GM18502 (cell line): Measurements from ENCODE around the gene INPP5K.
"Not testable (repeated sequence)": the region's sequence is repeated elsewhere in the genome, so short reads cannot be mapped to it uniquely, and the experiment has no call there.

ENCODE experiments used
- ATAC-seq: cut with Tn5 transposase; IDR thresholded peaks from one replicate; pipeline ENCODE4 v1.9.1; 2021; ENCODE audit warnings: mild to moderate bottlenecking; ENCODE audit not compliant: unreplicated experiment, poor library complexity

Gene INPP5K

DNA sequence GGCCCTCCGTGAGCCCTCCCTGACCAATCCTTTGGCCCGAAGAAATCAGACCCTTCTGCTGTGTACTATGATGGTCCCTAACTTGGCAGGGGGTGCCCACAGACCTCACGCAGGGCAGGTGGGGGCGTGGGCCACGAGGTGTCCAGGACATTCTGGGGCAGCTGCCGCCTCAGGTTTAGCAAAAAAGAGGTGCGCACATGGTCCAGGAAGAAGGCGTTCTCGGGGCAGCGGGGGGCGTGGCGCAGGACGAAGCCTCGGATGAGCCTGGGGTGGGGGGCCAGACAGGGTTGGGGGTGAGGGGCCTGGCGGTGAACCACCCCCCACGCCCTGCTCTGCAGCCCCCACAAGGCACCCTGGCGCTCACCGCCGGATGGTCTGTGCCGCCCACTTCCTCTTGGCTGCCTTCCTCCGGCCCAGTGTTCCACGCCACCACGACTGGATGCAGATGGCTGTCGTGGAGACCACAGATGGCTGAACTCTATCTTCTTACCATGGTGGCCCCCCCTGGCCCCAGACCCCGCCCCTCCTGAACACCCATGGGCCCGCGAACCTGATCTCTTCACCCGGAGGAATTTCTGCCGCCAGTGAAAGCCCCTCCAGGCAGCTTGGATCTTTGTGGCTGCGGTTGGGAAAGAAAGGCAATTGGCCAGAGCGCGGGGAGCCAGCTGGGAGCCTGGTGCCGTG is 46.2 kb downstream of the INPP5K start:
- ATAC-seq, result no peak

DNA sequence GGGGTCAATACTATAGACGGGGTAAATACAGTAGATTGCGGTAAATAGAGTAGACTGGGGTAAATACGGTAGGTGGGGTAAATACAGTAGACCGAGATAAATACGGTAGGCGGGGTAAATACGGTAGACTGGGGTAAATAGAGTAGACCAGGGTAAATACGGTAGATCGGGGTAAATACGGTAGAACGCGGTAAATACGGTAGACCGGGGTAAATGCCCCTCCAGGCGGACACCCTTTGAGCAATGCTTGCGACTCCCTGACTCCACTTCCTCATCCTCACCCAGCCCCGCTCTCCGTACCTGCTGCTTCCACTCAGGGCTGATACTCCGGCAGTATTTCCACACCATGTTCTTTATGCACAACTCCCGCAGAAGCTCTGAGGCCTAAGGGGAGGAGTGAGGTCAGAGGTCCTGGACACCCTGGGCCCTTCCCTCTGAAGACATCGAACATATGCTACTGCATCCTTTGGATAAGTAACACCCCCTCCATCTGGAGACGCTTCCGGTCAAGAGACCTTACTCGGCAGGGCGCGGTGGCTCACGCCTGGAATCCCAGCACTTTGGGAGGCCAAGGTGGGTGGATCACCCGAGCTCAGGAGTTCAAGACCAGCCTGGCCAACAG is 47.1 kb downstream of the INPP5K start:
- no peak for ATAC-seq

DNA sequence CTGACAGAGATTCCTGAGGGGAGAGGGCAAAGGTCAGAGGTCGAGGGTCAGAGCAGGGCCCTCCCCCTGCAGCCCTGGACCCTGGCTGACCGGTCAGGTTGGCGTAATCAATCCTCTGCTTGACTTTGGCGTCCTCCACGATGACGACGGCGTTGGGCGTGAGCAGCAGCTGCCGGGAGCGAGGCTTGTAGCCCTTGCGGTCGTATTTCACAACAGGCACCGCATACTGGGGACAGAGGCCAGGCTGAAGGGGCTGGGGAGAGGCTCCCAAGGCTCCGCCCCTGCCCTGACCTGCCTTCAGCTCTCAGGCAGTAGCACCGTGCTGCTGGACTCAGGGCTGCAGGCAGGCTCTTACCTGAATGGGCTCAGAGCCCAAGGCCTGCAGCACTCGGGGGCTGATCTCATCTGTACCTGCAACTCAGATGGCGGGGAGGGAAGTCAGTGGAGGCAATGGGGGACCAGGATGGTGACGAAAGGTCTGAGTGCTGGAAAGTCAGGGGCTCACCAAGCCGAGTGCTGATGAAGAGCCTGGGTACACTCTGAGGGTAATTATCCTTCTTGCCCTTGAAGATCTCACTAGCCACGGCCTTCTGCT is 48.4 kb downstream of the INPP5K start:
- no peak for ATAC-seq

DNA sequence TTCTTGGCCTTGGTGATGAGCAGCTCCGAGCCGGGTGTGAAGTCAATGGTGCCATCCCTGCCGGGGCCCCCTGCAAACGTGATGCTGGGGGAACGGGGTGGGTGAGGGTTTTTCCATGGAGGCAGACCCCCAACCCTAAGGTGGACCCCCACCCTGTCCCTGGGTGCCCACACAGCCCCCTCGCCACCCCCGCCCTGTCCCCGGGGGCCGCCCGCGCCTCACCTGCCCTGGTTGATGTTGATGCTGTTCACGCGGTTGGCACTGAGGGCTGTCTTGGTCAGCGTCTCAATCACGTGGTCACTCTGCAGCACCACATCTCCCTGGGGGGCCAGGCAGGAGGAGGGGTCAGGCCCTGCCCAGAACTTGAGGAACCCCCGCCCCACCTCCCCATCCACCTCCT is 49.2 kb downstream of the INPP5K start:
- ATAC-seq, result no peak

DNA sequence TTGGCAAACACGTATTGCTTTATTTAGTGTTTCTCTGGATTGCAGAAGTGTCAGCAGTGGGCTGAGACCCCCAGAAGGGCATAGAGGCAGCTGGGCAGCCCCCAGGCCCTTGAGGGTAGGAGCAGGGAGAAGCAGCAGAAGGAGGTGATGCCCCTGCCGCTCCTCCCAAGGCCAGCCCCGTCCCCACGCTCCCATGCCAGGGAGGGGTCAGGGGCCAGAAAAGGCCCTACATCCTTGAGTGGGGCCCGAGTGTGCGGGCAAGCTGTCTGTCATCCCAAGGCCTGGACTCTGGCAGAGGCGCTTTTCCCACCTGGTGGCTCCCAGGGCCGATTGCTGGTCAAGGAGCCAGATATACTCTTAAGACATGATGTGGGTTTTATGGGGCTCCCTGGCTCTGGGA is 52.2 kb downstream of the INPP5K start:
- ATAC-seq, result no peak

DNA sequence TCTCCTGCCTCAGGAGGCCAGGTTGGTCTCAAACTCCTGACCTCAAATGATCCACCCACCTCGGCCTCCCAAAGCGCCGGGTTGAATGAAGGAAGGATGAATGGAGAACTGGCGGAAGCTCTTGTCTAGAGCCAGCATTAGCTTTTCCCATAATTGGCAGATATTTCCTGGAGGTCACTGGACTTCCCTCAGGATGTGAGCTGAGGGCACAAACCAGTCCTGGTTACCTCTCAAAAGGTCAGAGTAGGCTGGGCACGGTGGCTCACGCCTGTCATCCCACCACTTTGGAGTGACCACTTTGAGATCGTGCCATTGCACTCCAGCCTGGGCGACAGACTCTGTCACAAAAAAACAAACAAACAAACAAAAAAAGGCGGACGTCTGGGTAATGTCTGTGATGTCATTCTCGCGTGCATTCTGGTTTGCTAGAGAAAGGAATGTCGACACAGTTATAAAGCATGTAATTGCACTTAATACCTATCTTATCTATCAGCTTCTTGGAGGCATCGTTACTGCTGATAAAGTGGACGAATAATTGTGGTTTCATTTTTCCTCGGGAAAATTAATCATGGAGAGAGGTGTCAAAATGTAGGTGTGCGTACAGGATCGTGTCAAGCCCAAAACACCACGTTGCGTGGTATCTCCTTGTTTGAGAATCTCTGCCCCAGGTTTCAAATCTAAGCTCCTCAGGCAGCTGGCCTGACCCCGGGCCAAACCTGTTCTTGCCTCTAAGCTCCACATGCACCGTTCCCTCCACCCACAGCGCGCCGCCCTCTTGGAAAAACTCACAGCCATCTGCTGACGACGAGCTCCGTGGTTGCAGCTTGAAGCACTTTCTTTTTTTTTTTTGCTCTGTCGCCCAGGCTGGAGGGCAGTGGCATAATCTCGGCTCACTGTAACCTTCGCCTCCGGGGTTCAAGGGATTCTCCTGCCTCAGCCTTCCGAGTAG is 54.0 kb downstream of the INPP5K start:
- ATAC-seq, result no peak

DNA sequence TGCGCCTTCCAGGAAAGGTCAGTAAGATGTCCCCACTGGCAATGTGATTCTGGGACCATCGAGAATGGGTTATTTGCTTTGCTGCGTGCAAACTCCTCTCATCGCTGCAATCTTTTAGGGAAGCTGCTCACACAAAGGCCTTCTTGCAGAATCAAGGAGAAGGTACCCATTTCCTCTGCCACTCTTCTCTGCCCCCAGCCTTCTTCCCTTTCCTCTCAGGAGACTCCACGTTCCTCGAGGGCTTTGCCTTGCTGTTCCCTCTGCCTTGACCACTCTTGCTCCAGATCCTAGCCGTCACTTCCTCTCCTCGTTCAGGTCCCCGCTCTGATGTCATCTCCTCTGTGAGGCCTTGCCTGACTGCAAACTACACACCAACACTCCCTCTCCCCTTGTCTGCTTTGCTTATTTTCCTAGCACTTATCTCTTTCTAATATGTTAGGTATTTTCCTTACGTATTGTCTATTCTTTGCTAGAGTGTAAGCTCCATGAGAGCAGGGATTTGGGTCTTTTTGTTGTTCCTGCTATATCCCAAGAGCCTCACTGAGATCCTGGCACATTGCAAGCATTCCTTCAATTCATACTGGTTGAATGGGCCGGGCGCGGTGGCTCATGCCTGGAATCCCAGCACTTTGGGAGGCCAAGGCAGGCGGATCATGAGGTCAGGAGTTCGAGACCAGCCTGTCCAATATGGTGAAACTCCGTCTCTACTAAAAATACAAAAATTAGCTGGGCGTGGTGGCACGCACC is 55.0 kb downstream of the INPP5K start:
- ATAC-seq, result no peak

DNA sequence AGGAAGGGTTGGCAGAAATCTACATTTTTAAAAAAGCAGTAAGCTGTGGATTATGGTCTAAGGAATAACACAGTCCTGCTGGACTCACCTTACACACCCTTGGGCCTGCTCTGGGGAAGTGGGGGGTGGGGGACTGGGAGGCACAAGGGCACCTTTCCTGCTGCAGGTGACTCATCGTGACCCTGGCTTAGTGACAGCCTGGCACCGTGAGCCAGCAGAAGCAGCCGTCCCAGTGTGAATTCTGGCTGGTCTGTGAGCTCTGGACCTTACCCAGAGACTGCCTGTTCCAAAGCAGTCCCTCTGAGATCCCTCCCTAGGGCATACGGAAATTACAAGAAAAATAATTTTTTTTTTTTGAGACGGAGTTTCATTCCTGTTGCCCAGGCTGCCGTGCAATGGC is 56.2 kb downstream of the INPP5K start:
- ATAC-seq, result no peak

DNA sequence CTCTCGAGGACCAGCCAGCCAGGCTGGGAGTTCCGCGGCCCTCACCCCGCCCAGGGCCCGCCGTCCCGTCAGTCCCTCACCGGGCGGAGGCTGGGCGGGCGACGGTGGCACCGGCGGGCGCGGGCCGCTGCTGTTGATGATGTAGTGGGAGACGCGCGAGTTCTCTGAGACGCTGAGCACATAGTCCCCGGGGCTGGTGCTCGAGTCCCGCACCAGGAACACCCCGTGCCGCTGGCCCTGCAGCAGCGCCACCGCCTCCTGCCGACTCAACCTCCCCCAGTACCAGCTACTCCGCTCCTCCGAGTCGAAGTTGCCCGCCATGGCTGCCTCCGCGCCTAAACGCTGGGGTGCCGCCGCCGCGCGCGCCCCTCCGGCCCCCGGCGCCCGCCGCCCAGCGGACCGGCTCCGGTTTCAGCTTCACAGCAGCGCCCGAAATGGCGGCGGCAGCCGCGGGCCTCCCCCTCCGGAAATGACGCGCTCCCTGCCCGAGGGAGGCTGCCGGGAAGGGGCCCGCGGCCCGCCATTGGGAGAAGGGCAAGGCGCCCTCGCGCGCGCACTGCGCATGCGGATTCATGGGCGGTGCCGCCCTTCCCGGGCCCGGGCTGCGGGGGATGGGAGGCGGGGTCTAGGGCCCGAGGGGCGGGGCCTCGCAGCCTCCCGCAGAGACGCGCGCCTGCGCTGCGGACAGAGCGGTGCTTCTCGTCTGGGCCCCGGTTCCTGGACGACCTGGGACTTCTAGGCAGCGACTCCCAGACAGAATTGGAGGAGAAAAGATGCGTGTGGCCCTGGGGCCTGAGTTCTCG is 60.4 kb downstream of the INPP5K start, which contains the start of gene CRK:
Gene CRK, minus strand, starts transcription at position 436 of the 803 bp plus-strand sequence. Its CDS starts 115 bp downstream, at position 321.
- ATAC-seq, result peak; percentile 81

DNA sequence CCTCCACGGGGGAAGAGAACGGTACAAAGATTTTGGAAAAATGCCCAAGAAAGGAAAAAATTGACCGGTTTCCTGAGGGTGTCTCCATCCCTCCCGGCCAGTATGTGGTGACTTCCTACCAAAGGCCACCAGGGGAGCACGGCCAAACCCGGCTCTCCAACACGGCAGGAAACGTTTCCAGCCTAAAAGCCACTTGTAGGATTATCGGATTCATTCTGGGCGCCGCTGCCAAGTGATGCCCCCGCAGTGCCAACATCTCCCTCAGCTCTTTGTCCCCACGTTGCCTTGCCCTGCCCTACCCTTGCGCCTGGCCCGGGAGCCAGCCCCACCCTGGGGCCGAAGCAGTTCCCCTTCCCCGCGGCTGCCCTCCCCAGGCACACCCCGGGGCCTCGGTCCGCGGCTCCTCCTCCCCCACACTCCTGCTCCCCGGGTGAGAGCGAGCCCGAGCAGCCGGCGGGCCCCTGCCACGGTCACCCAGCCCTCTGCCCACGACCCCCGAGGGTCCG is 61.1 kb downstream of the INPP5K start:
- ATAC-seq, result peak; percentile 38

DNA sequence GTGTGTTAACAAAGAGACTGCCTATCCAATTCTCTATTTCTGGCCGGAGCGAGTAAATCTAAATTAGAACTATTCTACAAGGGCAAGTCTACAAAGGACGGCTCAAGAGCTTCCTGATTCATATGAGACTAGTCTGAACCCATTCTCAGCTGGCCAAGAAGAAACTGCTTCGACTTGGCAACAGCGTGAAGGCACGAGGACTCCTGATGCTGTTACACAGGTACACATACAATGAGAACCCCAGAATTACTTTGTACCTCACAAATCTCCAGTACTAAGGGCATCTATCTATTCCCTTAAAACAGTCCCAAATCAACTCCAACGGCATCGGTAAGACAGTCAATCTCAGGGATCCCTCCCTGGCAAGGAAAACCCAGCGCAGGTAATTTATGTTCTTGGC is 61.9 kb downstream of the INPP5K start:
- ATAC-seq, result no peak

DNA sequence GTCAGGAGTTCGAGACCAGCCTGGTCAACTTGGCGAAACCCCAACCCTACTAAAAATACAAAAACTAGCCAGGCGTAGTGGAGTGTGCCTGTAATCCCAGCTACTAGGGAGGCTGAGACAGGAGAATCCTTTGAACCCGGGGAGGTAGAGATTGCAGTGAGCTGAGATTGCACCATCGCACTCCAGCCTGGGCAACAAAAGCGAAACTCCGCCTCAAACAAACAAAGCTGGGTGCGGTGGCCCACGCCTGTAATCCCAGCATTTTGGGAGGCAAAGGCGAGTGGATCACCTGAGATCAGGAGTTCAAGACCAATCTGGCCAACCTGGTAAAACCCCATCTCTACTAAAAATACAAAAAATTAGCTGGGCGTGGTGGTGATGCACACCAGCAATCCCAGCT is 62.7 kb downstream of the INPP5K start:
- ATAC-seq, result not testable (repeated sequence)

DNA sequence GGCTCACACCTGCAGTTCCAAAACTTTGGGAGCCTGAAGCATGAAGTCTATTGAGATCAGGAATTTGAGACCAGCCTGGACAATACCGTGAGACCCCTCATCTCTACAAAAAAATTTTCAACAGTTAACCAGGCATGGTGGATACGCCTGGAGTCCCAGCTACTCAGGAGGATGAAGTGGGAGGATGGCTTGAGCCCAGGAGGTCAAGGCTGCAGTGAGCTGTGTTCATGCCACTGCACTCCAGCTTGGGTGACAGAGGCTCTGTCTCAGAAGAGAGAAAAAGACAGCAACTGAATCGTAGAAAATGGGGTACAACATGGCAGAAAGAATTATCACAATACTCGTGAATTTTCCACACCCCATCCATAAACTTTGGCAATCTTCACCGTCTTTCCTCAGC is 63.6 kb downstream of the INPP5K start:
- no peak for ATAC-seq

DNA sequence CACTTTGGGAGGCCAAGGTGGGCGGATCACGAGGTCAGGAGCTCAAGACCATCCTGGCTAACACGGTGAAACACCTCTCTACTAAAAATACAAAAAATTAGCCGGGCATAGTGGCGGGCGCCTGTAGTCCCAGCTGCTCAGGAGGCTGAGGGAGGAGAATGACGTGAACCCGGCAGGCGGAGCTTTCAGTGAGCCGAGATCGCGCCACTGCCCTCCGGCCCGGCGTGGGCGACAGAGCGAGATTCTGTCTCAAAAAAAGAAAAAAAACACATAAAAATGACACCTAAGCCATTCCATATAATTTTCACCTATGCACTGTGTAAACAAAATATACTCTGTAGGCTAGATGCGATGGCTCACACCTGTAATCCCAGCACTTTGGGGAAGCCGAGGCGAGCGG is 66.2 kb downstream of the INPP5K start:
- not testable (repeated sequence) for ATAC-seq

DNA sequence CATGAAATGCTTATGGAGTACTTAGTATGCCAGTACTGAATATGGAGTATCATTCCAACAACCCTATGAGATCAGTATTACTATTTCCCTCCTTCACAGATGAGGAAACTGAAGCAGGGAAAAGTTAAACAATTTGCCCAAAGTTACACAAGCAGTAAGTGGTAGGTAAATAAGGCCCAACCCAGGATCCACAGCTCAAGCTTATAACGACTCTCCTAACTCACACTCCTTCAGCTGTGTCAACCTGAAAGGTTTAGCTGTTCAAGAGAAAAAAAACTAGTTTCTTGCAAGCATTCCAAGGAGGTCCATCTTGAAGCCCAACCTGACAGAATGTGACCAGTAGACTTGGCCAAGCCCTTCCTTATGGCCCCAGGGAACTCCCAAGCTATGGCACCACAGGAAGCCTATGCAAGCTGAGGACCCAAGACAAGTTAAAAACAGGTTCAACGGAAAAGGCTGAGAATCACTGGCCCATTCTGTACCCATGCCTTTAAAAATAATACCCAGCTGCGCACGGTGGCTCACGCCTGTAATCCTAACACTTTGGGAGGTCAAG is 66.9 kb downstream of the INPP5K start:
- ATAC-seq, result no peak

DNA sequence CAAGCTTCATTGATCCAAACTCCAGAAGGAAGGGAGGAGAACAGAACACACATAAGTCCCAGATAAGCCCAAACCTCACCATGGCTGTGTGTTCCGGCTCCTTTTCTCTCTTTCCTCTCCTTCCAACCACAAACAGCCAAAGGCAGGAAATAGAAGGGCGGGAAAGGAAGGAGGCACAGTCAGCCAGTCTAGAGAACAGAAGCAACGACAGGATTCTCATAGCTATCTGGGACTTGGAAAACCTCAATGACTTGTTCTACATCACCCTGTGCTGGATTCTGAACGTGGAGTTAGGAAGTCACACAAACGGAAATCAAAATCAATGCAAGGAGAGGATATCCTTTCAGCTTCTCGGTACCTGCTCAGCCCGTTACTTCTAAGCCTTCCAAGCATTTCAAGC is 69.4 kb downstream of the INPP5K start:
- ATAC-seq, result no peak

DNA sequence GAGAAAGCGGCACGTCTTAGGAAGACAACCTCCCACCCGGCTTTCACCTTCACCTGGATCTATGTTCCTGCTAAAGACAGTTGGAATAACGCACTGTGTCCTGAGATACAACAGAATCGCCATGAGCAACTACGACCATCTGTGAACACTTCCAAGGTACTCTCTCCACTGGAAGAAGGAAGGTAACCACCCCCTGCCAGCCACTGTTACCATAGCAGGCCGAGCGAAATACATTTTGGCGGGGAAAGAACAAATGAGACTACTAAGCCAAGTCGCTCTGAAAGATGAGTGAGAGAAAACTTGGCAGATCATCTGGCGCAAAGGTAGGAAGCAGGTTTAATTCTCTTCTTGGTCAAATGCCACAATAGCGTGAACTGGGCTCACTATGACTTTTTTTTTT is 70.2 kb downstream of the INPP5K start:
- no peak for ATAC-seq

DNA sequence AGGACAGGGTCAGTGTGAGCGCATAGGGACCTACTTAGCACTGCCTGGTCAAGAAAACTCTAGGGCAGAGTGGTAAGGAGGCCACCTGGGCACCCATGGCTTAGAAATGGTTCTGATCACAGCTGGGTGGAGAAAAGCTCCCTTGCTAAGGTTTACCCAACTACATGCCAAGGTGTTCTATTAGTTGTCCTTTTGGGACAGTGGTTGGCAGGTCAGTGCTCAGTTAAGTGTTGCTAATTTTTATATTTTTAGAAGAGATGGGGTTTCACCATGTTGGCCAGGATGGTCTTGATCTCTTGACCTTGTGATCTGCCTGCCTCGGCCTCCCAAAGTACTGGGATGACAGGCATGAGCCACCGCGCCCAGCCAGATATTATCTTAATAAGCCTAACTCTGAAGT is 70.7 kb downstream of the INPP5K start:
- ATAC-seq, result not testable (repeated sequence)
